ENCODE data around the gene CDH13.

DNA sequence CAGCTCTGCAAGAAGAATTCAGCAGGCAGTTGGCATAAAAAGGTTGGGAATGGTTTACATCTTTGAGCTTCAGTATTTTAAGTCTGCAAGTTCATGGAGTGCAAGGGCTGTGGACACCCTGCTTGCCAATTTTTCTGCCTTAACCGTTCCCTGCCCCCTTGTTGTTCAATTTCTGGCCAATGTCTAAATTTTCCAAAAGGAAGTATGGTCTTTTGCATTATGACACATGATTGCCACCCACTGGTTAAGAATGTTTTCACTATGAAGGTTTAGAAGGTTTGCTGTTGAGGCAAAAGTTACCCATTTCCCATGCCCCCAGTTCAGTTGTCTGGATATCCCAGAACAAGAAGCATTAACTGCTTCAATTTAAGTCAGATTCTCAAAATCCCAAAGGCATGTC is 441.9 kb downstream of the CDH13 start:
- TF ChIP-seq, protein P1, sequence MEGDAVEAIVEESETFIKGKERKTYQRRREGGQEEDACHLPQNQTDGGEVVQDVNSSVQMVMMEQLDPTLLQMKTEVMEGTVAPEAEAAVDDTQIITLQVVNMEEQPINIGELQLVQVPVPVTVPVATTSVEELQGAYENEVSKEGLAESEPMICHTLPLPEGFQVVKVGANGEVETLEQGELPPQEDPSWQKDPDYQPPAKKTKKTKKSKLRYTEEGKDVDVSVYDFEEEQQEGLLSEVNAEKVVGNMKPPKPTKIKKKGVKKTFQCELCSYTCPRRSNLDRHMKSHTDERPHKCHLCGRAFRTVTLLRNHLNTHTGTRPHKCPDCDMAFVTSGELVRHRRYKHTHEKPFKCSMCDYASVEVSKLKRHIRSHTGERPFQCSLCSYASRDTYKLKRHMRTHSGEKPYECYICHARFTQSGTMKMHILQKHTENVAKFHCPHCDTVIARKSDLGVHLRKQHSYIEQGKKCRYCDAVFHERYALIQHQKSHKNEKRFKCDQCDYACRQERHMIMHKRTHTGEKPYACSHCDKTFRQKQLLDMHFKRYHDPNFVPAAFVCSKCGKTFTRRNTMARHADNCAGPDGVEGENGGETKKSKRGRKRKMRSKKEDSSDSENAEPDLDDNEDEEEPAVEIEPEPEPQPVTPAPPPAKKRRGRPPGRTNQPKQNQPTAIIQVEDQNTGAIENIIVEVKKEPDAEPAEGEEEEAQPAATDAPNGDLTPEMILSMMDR (conservative IDR thresholded peaks at IDR 0.05; ENCODE audit: low read depth in 2 of 2), result no peak
- TF ChIP-seq, protein P2, sequence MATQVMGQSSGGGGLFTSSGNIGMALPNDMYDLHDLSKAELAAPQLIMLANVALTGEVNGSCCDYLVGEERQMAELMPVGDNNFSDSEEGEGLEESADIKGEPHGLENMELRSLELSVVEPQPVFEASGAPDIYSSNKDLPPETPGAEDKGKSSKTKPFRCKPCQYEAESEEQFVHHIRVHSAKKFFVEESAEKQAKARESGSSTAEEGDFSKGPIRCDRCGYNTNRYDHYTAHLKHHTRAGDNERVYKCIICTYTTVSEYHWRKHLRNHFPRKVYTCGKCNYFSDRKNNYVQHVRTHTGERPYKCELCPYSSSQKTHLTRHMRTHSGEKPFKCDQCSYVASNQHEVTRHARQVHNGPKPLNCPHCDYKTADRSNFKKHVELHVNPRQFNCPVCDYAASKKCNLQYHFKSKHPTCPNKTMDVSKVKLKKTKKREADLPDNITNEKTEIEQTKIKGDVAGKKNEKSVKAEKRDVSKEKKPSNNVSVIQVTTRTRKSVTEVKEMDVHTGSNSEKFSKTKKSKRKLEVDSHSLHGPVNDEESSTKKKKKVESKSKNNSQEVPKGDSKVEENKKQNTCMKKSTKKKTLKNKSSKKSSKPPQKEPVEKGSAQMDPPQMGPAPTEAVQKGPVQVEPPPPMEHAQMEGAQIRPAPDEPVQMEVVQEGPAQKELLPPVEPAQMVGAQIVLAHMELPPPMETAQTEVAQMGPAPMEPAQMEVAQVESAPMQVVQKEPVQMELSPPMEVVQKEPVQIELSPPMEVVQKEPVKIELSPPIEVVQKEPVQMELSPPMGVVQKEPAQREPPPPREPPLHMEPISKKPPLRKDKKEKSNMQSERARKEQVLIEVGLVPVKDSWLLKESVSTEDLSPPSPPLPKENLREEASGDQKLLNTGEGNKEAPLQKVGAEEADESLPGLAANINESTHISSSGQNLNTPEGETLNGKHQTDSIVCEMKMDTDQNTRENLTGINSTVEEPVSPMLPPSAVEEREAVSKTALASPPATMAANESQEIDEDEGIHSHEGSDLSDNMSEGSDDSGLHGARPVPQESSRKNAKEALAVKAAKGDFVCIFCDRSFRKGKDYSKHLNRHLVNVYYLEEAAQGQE (IDR thresholded peaks at IDR 0.05; ENCODE audit: unreplicated experiment), result no peak
- TF ChIP-seq EZH2 (IDR thresholded peaks at IDR 0.05; ENCODE audit: low read depth, unreplicated experiment) (no peak), EZH2phosphoT487 (IDR thresholded peaks at IDR 0.05; ENCODE audit: unreplicated experiment) (no peak), POLR2AphosphoS5 (IDR thresholded peaks at IDR 0.05; ENCODE audit: low read depth) (no peak), ETS1 (IDR thresholded peaks at IDR 0.05) (no peak), ZNF114 (CRISPR knock-in tag; IDR thresholded peaks at IDR 0.05) (no peak), JUNB (IDR thresholded peaks at IDR 0.05; ENCODE audit: unreplicated experiment) (no peak), STAT1 (IDR thresholded peaks at IDR 0.05; ENCODE audit: unreplicated experiment) (no peak), CREB1 (CRISPR knock-in tag; IDR thresholded peaks at IDR 0.05; ENCODE audit: low read depth) (no peak)

Measured in GM23338 (cell line).